ENCODE results near the gene ZMPSTE24. TPM values are rescaled to one million over a fixed set of nuclear protein-coding genes. Genes with fewer than 3 reads are reported as not detected.

Gene ZMPSTE24
- polyA plus RNA-seq, 1 donor from 2014 or later: 32.9 TPM

GRCh38 chr1:40303790-40304189 lies 45.8 kb downstream of the ZMPSTE24 start:
- Histone ChIP-seq H3K9me3 (ENCODE audit: low read length) (no peaks in the 10 kb centered on the region), H3F3A (ENCODE audit: insufficient read depth, low read length, poor library complexity, severe bottlenecking) (no peaks in the 10 kb centered on the region), H3K79me2 (replicated peaks; ENCODE audit: insufficient read depth, low read length) (no peaks in the 10 kb centered on the region), H3K4me2 (ENCODE audit: low read length) (no peak overlapping the region), H3K9ac (ENCODE audit: low read length) (no peak overlapping the region), H3K9me2 (ENCODE audit: insufficient read depth, low read length) (no peaks in the 10 kb centered on the region), H3K27ac (ENCODE audit: low read length) (no peak overlapping the region), H2AFZ (ENCODE audit: low read depth, low read length) (no peak overlapping the region), H3K27me3 (ENCODE audit: insufficient read depth, low read depth, low read length) (no peaks in the 10 kb centered on the region), H4K20me1 (ENCODE audit: insufficient read depth) (no peaks in the 10 kb centered on the region), H3K36me3 (ENCODE audit: insufficient read depth, low read length) (no peaks in the 10 kb centered on the region), H3K4me3 (ENCODE audit: low read length) (no peak overlapping the region)
- TF ChIP-seq CTCF (IDR thresholded peaks at IDR 0.05; ENCODE audit: poor library complexity, severe bottlenecking): no peak
- TF ChIP-seq POLR2AphosphoS5 (IDR thresholded peaks at IDR 0.05): no peak

- Histone ChIP-seq H3K9ac (ENCODE audit: low read length) (no peak overlapping the region), H3K36me3 (ENCODE audit: insufficient read depth, low read length) (no peaks in the 10 kb centered on the region), H3K4me3 (ENCODE audit: low read length) (no peak overlapping the region), H3K27me3 (ENCODE audit: insufficient read depth, low read depth, low read length) (no peaks in the 10 kb centered on the region), H3K9me3 (ENCODE audit: low read length) (no peaks in the 10 kb centered on the region), H3K79me2 (replicated peaks; ENCODE audit: insufficient read depth, low read length) (no peaks in the 10 kb centered on the region), H4K20me1 (ENCODE audit: insufficient read depth) (no peaks in the 10 kb centered on the region), H3K4me2 (ENCODE audit: low read length) (no peak overlapping the region), H3F3A (ENCODE audit: insufficient read depth, low read length, poor library complexity, severe bottlenecking) (no peaks in the 10 kb centered on the region), H2AFZ (ENCODE audit: low read depth, low read length) (no peak overlapping the region), H3K27ac (ENCODE audit: low read length) (no peak overlapping the region), H3K9me2 (ENCODE audit: insufficient read depth, low read length) (no peaks in the 10 kb centered on the region)
- no peak for TF ChIP-seq EP300 (conservative IDR thresholded peaks at IDR 0.05; ENCODE audit: poor library complexity, severe bottlenecking)
- no peak for TF ChIP-seq CTCF (IDR thresholded peaks at IDR 0.05; ENCODE audit: poor library complexity, severe bottlenecking)
- TF ChIP-seq RAD21 (conservative IDR thresholded peaks at IDR 0.05): no peak
- TF ChIP-seq TAF1 (IDR thresholded peaks at IDR 0.05; ENCODE audit: low read depth): no peak
- TF ChIP-seq REST (IDR thresholded peaks at IDR 0.05; ENCODE audit: borderline replicate concordance): no peak
- no peak for TF ChIP-seq POLR2AphosphoS5 (IDR thresholded peaks at IDR 0.05)
- no peak for TF ChIP-seq SMC3 (conservative IDR thresholded peaks at IDR 0.05; ENCODE audit: poor library complexity)
- no peak for TF ChIP-seq EZH2 (IDR thresholded peaks at IDR 0.05; ENCODE audit: borderline replicate concordance, insufficient read depth, low read length, poor library complexity, severe bottlenecking)
- TF ChIP-seq MXI1 (conservative IDR thresholded peaks at IDR 0.05; ENCODE audit: poor library complexity, severe bottlenecking): no peak
Measured at GRCh38 chr1:40305451-40305850, 47.4 kb downstream of the ZMPSTE24 start.

All from neural cell (in vitro differentiated cells).